Stimulated activated naive B cell treated with anti-CD40 and anti-IgM and Interleukin-4, amounts not matched to agents 10 μg/mL and 1 μg/mL and 100 μg/mL, for 72 hours (primary cell): Measurements from ENCODE around the gene LUZP2.

Experiments used
- ATAC-seq, 2 donors: fragments of 150-1000 bp; cut with Tn5 transposase; replicated peaks; 2 replicates each; pipeline ENCODE4 v1.10.0; 2021; ENCODE audit warnings: moderate library complexity in 1 of 2
- DNase-seq: peaks from one replicate; pipeline ENCODE4 v3.0.0; 2021
- H3K27ac Mint-ChIP-seq: one replicate; pipeline ENCODE4 v1.8.0; 2022; ENCODE audit warnings: mild to moderate bottlenecking, mixed read lengths
- H3K27me3 Mint-ChIP-seq, 2 donors: one replicate each; pipeline ENCODE4 v1.8.0; 2022; ENCODE audit warnings: mixed read lengths in 2 of 2
- H3K36me3 Mint-ChIP-seq, 2 donors: one replicate each; pipeline ENCODE4 v1.8.0; 2022; ENCODE audit warnings: mixed read lengths in 2 of 2, mild to moderate bottlenecking in 1 of 2
- H3K4me1 Mint-ChIP-seq, 2 donors: one replicate each; pipeline ENCODE4 v1.8.0; 2022; ENCODE audit warnings: mixed read lengths in 2 of 2, mild to moderate bottlenecking in 1 of 2
- H3K4me3 Mint-ChIP-seq, 2 donors: one replicate each; pipeline ENCODE4 v1.8.0; 2022; ENCODE audit warnings: mild to moderate bottlenecking in 2 of 2, mixed read lengths in 2 of 2, moderate library complexity in 1 of 2
- H3K9me3 Mint-ChIP-seq, 2 donors: one replicate each; pipeline ENCODE4 v1.8.0; 2022; ENCODE audit warnings: mixed read lengths in 2 of 2, mild to moderate bottlenecking in 1 of 2

Gene LUZP2

GRCh38 chr11:24634606-24635160 is 137.8 kb downstream of the LUZP2 start:
- no peak overlapping the region for H3K27ac Mint-ChIP-seq
- no peaks in the 10 kb centered on the region for H3K9me3 Mint-ChIP-seq
- ATAC-seq (no peak), DNase-seq (no peak)
- peaks cover 0 to 4% of the 10 kb centered on the region in 2 donors for H3K27me3 Mint-ChIP-seq
- no peaks in the 10 kb centered on the region for H3K4me1 Mint-ChIP-seq
- H3K36me3 Mint-ChIP-seq = no peaks in the 10 kb centered on the region
- no peak overlapping the region for H3K4me3 Mint-ChIP-seq

- no peak for DNase-seq
- H3K36me3 Mint-ChIP-seq = no peaks in the 10 kb centered on the region
- H3K27me3 Mint-ChIP-seq = peaks cover 0 to 4% of the 10 kb centered on the region in 2 donors
- H3K4me3 Mint-ChIP-seq = no peak overlapping the region
- no peak for ATAC-seq
- H3K9me3 Mint-ChIP-seq = no peaks in the 10 kb centered on the region
- no peak overlapping the region for H3K27ac Mint-ChIP-seq
- no peaks in the 10 kb centered on the region for H3K4me1 Mint-ChIP-seq
Measured at GRCh38 chr11:24635588-24636290, 138.9 kb downstream of the LUZP2 start.

GRCh38 chr11:24636291-24636629 is 139.4 kb downstream of the LUZP2 start:
- Mint-ChIP-seq H3K36me3 (no peaks in the 10 kb centered on the region), H3K9me3 (no peaks in the 10 kb centered on the region), H3K27ac (no peak overlapping the region), H3K4me3 (no peak overlapping the region), H3K4me1 (no peaks in the 10 kb centered on the region), H3K27me3 (peaks cover 0 to 4% of the 10 kb centered on the region in 2 donors)
- ATAC-seq (no peak), DNase-seq (no peak)

- ATAC-seq = no peak
- DNase-seq = no peak
- no peak overlapping the region for H3K27ac Mint-ChIP-seq
- H3K4me3 Mint-ChIP-seq = no peak overlapping the region
- H3K4me1 Mint-ChIP-seq = no peaks in the 10 kb centered on the region
- peaks cover 0 to 4% of the 10 kb centered on the region in 2 donors for H3K27me3 Mint-ChIP-seq
- H3K36me3 Mint-ChIP-seq = no peaks in the 10 kb centered on the region
- H3K9me3 Mint-ChIP-seq = no peaks in the 10 kb centered on the region
Measured at GRCh38 chr11:24637520-24637919, 140.7 kb downstream of the LUZP2 start.

- H3K27ac Mint-ChIP-seq = no peak overlapping the region
- no peaks in the 10 kb centered on the region for H3K9me3 Mint-ChIP-seq
- no peaks in the 10 kb centered on the region for H3K27me3 Mint-ChIP-seq
- H3K4me3 Mint-ChIP-seq = no peak overlapping the region
- no peak for ATAC-seq
- DNase-seq = no peak
- H3K36me3 Mint-ChIP-seq = no peaks in the 10 kb centered on the region
- no peaks in the 10 kb centered on the region for H3K4me1 Mint-ChIP-seq
Measured at GRCh38 chr11:24642648-24643047, 145.8 kb downstream of the LUZP2 start.

GRCh38 chr11:24645563-24645962 is 148.7 kb downstream of the LUZP2 start:
- Mint-ChIP-seq H3K27me3 (no peaks in the 10 kb centered on the region), H3K4me3 (no peak overlapping the region), H3K27ac (no peak overlapping the region), H3K36me3 (no peaks in the 10 kb centered on the region), H3K9me3 (no peaks in the 10 kb centered on the region), H3K4me1 (no peaks in the 10 kb centered on the region)
- ATAC-seq (no peak), DNase-seq (no peak)

- Mint-ChIP-seq H3K4me1 (no peaks in the 10 kb centered on the region), H3K9me3 (no peaks in the 10 kb centered on the region), H3K4me3 (no peak overlapping the region), H3K36me3 (no peaks in the 10 kb centered on the region), H3K27ac (no peak overlapping the region), H3K27me3 (no peaks in the 10 kb centered on the region)
- ATAC-seq = no peak
- no peak for DNase-seq
Measured at GRCh38 chr11:24651873-24652272, 155.0 kb downstream of the LUZP2 start.

GRCh38 chr11:24653901-24654300 is 157.0 kb downstream of the LUZP2 start:
- ATAC-seq (no peak), DNase-seq (no peak)
- no peak overlapping the region for H3K27ac Mint-ChIP-seq
- no peaks in the 10 kb centered on the region for H3K27me3 Mint-ChIP-seq
- no peaks in the 10 kb centered on the region for H3K9me3 Mint-ChIP-seq
- H3K4me1 Mint-ChIP-seq = no peaks in the 10 kb centered on the region
- no peaks in the 10 kb centered on the region for H3K36me3 Mint-ChIP-seq
- no peak overlapping the region for H3K4me3 Mint-ChIP-seq

- H3K9me3 Mint-ChIP-seq = peaks cover 1 to 11% of the 10 kb centered on the region in 2 donors
- ATAC-seq (no peak), DNase-seq (no peak)
- H3K27me3 Mint-ChIP-seq = no peaks in the 10 kb centered on the region
- no peak overlapping the region for H3K4me3 Mint-ChIP-seq
- H3K36me3 Mint-ChIP-seq = no peaks in the 10 kb centered on the region
- H3K4me1 Mint-ChIP-seq = no peaks in the 10 kb centered on the region
- H3K27ac Mint-ChIP-seq = no peak overlapping the region
Measured at GRCh38 chr11:24661331-24661730, 164.5 kb downstream of the LUZP2 start.

- peaks cover 1 to 11% of the 10 kb centered on the region in 2 donors for H3K9me3 Mint-ChIP-seq
- DNase-seq (no peak), ATAC-seq (no peak)
- no peaks in the 10 kb centered on the region for H3K36me3 Mint-ChIP-seq
- no peak overlapping the region for H3K27ac Mint-ChIP-seq
- H3K4me1 Mint-ChIP-seq = no peaks in the 10 kb centered on the region
- H3K27me3 Mint-ChIP-seq = no peaks in the 10 kb centered on the region
- H3K4me3 Mint-ChIP-seq = no peak overlapping the region
Measured at GRCh38 chr11:24664399-24664798, 167.5 kb downstream of the LUZP2 start.

- ATAC-seq = no peak
Measured at GRCh38 chr11:24667353-24667968, 170.6 kb downstream of the LUZP2 start.

GRCh38 chr11:24678703-24679348 is 182.0 kb downstream of the LUZP2 start:
- H3K4me1 Mint-ChIP-seq = no peaks in the 10 kb centered on the region
- ATAC-seq (no peak), DNase-seq (no peak)
- no peak overlapping the region for H3K27ac Mint-ChIP-seq
- no peaks in the 10 kb centered on the region for H3K9me3 Mint-ChIP-seq
- H3K4me3 Mint-ChIP-seq = no peak overlapping the region
- no peaks in the 10 kb centered on the region for H3K36me3 Mint-ChIP-seq
- H3K27me3 Mint-ChIP-seq = no peaks in the 10 kb centered on the region

More at GRCh38 chr11:24667353-24667968, 170.6 kb downstream of the LUZP2 start:
- DNase-seq = no peak
- Mint-ChIP-seq H3K4me1 (no peaks in the 10 kb centered on the region), H3K9me3 (peaks cover 1 to 11% of the 10 kb centered on the region in 2 donors), H3K27ac (no peak overlapping the region), H3K4me3 (no peak overlapping the region), H3K27me3 (no peaks in the 10 kb centered on the region), H3K36me3 (no peaks in the 10 kb centered on the region)

- Mint-ChIP-seq H3K27me3 (no peaks in the 10 kb centered on the region), H3K9me3 (no peaks in the 10 kb centered on the region), H3K27ac (no peak overlapping the region), H3K4me1 (no peaks in the 10 kb centered on the region), H3K4me3 (no peak overlapping the region), H3K36me3 (no peaks in the 10 kb centered on the region)
- no peak for DNase-seq
- no peak for ATAC-seq
Measured at GRCh38 chr11:24679821-24680351, 183.0 kb downstream of the LUZP2 start.

GRCh38 chr11:24683583-24683982 is 186.7 kb downstream of the LUZP2 start:
- no peak for DNase-seq
- Mint-ChIP-seq H3K27me3 (no peaks in the 10 kb centered on the region), H3K4me1 (no peaks in the 10 kb centered on the region), H3K36me3 (no peaks in the 10 kb centered on the region), H3K4me3 (no peak overlapping the region), H3K27ac (no peak overlapping the region), H3K9me3 (no peaks in the 10 kb centered on the region)
- ATAC-seq = no peak

GRCh38 chr11:24685821-24686220 is 189.0 kb downstream of the LUZP2 start:
- no peak overlapping the region for H3K4me3 Mint-ChIP-seq
- no peaks in the 10 kb centered on the region for H3K27me3 Mint-ChIP-seq
- no peak for DNase-seq
- H3K27ac Mint-ChIP-seq = no peak overlapping the region
- no peaks in the 10 kb centered on the region for H3K4me1 Mint-ChIP-seq
- no peak for ATAC-seq
- H3K36me3 Mint-ChIP-seq = no peaks in the 10 kb centered on the region
- H3K9me3 Mint-ChIP-seq = no peaks in the 10 kb centered on the region
